NCI-H2227 (cell line): ENCODE results near the gene COL4A1.

ENCODE experiments used
- DNase-seq: peaks from one replicate; lab custom pipeline; 2025; ENCODE audit not compliant: unreplicated experiment; lab: John Stamatoyannopoulos, UW

The COL4A1 gene

DNA sequence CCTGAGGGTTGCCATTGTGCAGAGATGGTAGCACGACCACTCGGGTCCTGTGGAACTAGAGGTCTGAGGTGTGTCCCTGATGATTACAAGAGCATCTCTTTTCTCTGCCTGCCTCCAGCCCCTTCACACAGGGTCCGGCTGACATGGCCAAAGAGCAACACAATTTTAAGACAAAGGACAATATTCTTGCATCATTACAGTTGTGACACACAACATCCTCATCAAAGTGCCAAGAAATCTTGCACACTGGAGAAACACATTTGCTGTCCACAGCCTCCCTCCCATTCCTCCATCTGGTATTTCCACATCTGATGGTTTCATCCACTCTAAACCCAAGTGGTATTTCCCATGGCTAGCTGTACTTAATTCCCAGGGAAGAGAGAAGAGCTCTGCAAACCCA lies 12.8 kb downstream of the COL4A1 start:
- no peak for DNase-seq

DNA sequence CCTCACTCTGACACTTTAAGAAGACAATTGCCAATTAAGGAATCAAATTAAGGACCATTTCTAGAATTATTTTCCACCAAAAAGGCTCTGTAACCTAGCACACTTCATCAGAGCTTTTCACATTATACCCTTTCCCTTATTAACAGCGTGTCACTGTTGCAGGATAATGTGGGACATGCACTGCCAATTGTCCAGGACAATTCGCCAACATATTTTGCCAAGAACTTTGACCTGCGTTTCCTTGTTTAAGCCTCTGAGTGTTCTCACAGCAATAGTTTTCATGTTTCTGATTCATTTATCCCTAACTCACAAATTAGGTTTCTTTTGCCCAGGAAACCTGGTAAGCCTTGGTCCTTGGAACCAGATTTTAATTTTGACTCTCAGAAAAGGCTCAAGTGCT lies 13.3 kb downstream of the COL4A1 start:
- DNase-seq = no peak

DNA sequence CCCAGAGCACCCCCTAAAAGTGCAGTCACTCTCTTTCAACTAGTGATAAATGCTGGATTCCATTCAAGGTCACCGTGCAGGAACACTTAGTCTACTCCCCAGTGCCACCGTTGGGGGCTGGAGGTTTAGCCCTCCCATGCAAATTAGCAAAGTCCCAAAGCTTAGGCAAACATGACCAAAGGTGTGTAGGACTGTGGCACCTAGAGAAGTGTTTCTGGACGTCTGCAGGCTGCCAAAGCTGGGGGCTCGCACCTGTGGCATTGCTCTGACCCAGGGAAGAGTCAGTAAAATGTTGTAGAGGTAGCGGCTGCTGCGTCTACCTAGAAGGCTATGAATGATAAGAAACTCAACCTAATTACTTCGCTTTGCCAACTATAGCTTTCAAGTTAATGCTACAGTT lies 13.9 kb downstream of the COL4A1 start:
- DNase-seq = no peak

DNA sequence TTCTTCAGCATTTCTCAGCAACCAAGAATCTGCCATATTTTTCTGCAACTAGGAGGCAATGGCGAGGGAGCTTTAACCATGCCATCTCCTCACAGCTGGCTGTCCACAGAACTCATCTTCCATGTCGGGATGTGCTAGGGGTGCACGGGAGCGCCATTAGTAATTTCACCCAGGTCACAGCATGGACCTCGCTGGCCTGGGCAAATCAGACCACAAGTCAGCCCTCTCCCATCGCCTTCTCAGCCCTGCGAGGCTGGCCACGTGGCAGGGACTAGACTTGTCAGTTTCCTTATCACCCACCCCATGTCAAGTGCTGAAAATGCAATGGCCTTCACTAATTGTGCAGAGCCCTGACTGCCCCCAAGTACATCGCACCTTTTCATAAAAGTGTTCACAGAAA lies 15.7 kb downstream of the COL4A1 start:
- DNase-seq = no peak

DNA sequence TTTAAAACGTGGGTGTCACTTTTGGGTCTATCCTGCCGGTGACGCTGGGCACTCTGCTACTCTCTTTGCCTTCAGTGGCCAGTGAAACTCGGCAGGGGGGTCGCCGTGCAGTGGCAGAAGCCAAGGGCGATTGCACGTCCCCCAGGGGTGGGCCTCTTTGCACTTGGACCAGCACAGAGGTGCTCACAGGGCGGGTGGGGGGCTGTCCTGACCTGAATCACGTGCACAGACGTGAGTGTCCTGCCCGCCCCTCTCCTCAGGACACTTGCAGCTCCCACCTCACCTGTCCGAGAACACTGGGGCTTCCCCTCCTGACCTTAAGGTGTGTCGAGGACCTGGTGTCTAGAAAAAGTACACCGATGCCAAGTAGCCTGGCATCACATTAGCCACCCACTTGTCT lies 16.1 kb downstream of the COL4A1 start:
- no peak for DNase-seq

DNA sequence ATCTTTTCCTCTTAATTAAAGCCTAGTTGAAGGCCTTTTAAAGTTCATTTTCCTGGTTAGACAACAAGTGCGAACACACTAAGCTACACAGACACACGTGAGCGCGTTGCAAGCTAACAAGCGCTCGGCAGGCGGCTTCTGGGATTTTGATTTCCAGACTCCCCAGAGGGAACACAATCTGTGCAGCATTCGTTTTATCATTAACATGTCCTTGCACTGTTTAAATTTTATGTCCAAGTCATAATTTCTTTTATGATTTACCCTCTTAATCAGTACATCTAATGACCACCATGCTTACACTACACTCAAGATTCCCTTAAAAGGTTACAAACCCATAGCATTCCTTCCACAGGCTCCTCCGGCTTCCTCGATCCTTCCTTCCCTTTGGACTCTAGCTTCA lies 16.8 kb downstream of the COL4A1 start:
- DNase-seq = no peak

DNA sequence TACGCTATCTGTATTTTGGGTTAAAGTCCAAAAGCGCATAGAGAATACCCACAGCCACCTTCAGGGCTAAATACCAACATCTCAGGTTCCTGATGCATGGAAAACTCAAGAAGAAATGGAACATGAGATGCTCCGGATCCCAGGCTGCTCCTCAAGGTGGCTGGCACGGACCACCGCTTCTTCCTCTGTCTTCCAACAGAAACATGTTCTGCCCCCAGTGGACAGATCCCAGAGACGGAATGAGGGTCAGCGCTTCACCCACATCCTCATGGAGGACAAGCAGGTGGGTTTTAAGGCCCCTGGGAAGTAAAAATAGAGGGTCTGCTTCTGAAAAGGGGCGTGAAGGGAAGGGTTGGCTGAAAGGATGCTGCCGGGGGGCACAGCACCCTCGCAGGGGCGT lies 17.3 kb downstream of the COL4A1 start:
- no peak for DNase-seq

DNA sequence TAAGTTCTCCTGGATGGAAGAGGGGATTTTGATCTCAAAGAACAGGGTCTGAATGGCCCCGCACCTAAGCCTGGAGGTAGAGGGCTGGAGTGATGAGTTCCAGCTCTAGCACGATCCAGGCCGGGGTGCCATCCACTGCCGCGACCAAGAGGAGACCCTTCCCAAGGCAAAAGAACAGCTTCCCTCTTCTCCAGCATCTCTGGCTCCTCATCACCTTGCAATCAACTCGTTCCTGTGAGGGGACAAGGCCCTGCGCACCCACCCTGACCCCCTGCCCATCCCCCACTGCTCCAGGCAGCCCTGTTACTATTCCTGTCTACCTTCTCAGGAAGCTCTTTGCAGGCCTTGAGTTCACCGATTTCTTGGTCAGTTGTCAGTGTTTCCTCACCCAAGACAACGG lies 17.8 kb downstream of the COL4A1 start:
- DNase-seq = no peak

DNA sequence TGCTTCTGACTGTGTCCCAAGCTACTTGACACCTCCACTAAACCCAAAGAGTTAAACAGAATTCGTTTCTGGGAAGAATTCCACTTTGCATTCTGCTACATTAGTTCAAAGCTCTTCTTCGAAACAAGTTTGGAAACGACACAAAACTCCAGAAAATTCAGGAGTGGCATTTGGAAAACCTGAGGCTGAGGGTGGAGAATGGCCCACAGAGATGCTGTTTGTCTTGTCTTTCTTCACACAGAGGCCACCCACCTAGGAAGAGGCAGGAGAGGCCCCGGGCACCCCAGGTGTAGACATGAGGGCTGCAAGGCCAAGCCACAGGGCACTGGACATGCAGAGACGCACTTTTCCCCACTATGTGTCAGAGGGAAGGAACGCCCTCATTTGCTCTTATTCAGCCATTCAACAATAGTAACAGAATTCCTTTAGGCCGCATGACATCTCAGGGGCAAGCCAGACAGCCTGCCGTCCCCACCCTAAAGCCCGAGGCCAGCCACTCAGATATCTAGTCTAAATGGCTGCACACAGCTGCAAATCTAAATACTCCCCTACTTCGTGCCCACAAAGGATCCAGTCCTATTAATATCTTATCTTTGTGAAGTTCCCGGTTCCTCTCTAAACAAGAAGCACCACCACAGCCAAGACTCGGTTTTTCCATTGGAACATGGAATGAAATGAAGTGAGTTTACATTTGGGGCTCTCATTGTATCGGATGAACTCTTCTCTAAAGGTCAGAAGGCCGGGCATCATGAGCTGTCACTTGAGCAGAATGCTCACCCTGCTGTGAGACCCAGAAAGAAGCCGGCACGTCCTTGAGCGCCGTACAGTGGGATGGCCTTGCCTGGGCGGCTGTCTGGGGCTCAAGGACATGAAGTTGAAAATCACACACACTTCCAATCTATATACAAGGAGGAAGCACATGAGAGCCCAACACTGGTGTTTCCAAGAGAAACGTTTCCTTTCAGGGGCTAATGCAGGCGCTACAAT lies 19.8 kb downstream of the COL4A1 start:
- no peak for DNase-seq

DNA sequence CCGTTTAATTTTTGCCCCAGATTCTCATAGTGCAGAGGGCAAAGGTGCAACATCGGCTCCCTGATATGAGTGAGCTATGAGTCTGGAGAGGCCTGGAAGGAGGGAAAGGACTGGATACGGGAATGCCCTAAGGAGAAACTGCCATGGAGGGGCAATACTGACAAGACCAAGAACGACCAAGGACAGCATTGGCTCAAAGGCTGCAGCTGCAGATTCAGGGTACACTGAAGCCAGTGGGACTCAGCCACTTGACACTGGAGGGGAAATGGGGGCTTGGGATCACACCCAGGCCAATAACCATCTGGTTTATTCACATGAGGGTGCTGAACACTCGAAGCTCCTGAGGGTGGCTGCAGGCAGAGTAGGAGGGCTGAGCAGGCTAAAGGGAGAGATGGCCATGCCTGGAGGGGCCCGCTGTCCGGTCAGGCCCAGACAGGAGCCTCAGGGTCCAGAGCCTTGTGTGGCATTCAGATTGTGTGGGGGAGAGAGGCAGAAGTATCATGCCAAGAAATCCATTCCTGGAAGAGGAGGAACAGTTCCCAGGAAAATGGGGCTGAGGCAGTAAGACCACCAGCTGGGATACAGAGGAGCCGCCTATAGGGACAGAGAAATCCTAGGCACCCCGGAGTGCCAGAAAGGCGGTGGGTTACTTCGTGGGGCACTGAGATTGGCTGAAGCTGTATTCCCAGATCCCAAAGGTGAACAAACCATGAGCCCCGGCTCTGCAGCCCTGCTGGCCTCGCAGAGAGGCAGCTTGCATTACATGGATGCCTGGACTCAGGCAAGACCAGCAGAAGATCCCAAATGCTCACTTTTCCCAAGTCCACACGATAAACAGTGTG lies 20.7 kb downstream of the COL4A1 start:
- DNase-seq = no peak

DNA sequence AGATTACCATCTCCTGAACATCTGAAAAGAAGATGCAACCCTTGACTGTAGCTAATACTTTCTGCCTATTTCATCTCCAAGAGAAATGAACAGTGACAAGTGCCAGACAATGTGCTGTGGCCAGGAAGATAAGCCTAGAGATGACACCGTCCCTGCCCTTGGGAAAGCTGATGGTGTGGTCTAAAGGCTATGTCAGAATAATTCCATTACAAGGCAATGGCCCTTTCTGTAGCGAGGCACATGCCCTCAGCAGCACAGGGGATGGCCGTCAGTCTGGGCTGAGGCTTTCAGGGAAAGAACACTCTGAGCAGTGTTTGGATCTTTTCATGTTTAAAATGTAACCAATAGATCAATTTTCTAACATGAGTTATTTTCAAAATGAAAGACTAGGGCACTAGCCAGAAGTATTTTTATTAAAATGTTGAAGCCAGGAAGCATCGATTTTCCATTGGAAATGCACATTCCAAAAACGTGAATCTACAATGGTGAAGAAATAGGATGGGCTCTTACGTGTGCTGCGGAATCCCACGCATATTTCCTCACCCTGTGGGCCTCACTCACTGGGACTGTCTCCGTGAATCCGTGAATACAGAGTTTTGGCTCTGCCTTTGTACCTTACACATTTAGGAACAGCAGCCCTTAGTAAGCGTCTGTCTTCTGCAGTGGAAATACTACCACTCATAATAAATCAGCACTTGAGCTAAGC lies 22.0 kb downstream of the COL4A1 start:
- no peak for DNase-seq

DNA sequence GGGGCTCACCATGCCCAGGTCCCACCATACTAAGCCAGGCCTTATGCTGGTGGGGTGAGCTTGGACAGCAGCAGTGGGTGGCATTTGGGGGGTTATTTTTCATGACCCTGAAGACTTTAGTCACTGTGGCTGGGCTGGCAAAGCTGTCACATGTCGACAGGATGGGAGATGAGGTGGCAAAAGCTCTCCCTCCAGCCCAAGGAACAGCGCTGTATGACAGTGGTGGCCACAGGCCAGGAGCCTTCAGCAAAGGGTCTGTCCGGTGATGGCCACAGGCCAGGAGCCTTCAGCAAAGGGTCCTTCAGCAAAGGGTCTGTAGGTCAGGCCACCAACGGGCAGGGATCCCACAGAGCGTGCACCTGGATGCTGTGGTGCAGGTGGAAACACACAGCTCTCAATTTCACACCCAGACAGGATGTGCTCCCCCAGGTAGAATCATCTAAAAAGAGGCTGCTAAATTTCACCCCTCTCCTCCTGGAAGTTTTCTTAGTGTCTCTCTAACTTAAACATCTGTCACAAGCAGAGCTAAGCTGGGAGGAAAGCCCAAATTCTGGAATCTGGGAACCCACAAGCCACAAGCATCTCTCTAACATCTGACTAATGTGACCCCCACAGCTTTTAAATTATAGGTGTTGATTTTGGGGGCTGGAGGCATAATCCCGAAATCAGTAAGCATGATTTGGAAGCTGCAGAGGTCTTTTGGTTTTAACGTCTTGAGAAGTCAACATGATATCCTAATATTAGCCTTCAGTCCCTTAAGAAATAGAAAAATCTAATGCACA lies 23.0 kb downstream of the COL4A1 start:
- DNase-seq = no peak

DNA sequence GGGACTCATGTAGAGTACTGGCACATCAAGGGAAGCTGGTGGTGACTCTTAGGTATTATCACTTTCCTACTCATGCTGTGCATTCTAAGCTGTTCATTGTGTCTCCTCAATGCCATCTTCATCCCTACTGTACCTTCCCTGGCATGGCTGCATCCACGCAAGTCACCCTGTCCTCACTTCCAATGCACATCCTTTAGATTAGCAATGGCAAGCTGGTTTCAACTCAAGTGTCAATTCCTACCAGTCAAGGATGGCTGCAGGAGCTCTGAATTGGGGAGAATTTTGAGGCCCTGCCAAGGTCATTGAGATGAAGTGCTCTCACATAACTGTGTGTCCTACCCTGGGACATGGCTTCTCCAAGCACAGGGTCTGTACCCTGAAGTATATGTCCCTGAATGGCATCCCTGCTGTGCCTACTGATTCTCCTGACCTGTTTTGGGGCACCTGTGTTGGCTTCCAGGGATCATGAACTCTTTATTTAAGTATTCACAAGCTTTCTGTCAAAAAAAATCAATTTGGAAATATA lies 24.6 kb downstream of the COL4A1 start:
- DNase-seq = no peak

DNA sequence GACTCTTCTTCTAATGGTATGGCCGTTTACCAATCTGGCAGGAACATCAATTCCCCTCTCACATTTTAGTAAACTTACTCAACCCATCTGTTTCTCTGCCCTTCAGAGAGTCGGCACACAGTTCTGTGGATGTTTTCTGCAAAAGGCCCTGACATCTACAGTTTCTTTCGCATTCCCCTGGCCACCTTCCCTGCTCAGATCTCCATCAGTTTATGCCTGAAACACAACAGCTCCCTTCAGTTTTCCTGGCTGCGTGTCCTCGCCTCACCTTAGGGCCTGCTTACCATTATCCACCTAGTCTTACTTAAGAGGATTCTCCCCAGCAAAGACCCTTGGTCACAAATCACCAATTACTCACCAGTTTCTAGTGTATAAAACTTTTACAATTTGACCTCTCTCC lies 25.2 kb downstream of the COL4A1 start:
- DNase-seq = no peak

DNA sequence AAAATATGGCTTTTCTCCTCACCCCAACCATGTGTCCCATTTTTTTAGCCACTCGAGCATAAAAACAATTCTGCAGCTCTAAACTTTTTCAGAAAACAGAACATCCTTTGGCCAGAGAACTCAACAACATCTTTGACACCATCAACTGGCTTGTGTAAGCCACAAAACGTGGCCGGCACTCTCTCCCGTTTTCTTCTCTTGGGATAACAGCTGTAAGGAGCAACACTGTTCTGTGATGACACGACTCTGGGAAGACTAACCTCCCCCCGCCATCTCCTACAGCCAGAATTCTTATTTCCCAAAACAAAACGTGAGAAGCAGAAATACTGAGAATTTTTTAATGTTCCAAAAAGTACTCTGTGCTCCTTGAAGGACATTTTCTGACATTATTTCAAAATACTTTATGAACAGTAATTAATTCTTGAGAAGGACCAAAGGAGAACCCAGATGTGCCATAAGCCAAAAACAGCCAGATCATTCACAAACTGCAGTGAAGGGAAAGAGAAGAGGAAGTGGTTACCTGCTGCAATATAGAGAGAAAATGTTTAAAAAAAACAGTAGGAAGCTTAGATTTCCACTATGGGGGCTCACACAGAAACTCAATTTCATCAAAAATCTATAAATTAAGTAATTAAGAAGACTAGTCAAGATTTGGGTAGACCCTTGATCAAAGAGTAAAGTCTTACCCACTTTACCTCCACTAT lies 25.8 kb downstream of the COL4A1 start:
- no peak for DNase-seq

DNA sequence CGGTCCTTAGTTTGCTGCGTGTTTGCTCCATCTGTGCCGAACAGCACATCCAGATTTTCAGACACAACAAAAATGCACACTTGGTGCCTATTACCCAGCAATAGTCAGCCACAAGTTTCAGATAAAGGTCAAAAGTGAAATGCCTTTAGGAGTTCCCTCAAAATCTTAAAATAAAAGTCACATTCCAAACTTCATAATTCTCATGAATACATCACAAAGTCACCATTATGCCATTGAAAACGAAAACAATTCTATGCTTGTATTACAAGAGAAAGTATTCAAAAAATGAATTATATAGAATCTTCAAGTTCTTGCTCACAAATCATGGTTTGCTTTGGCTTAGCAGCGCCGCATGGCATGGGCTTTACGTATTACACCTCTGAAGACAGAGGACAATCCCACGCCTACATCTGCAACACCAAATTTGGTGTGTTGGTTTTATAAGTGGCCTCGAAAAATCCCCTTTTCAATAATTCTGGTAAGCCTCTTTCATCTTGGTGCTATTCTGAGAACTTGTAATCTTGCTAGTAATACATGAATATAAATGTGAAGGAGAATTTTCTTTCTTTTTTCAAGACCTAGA lies 26.6 kb downstream of the COL4A1 start:
- DNase-seq = no peak

DNA sequence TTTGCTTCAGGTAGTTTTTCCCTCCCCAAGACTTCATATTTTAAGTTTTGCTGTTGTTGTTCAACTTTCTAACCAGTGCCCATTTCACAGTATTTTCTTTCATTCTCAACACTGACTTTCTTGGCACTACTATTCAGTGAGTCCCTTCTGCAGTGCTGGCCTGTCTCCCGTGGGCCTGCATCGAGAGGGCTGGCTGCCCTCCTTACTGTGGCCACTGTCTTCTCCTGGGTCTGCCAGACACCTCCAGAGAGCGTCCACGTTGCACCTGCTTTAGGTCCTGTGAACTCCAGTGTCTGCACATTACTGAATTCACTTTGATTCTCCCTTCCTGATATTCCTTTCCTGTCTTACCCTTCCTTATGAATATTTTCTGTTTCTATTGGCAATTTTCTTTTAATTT lies 27.3 kb downstream of the COL4A1 start:
- no peak for DNase-seq

DNA sequence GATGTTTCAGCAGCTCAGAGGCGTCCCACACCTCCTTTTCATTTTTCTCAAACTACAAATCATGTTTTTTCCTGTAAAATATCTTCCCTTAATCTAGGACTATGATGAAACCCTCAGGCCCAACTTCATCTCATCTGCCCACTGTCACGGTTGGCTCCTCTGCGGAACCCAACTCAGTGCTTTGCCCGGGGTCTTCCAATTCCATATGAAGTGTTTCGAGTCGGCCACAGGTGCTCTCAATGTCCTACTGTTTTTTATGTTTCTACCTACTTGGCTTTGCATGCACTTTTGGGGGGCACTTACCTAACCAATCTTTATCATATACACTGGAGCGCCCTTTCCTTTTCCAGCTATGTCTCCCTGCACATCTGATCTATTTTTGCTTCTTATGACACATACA lies 28.1 kb downstream of the COL4A1 start:
- no peak for DNase-seq

DNA sequence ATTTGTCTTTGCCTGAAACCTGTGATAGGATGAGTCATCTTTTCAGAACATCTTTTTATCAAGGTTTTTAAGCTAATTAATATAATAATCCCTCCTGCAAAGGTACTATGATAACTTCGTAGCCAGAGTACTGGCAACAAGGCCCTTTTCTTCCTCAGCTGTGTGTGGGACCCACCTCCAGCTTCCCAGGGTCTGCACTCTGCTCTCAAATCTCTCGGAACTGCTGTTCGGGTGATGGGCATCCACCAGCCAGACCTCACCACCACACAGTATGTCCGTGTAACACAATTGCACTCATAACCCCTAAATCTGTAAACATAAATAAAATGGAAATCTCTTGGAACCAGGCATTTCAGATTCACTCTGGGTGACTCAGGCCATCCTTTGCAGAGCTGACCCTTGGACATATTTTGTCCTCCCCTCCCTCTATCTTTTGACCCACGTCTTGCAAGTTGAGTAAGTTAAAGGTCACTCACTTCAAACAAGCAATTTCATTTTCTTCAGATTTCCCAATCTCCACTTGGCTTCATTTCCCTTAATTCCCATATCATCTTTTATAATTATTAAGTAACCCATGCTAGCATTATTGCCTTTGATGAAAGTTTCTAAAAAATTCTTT lies 29.5 kb downstream of the COL4A1 start:
- no peak for DNase-seq
